HG03280 (cell line): Measurements from ENCODE around the gene MAML2.
A peak's percentile ranks its signal among the peaks of the same experiment; 100 is the strongest.

Experiments
- ATAC-seq: cut with Tn5 transposase; IDR thresholded peaks from one replicate; pipeline ENCODE4 v1.9.1; 2021; ENCODE audit warnings: mild to moderate bottlenecking, moderate library complexity; ENCODE audit not compliant: unreplicated experiment

MAML2 gene

GRCh38 chr11:96141626-96142025, 201.4 kb downstream of the MAML2 start:
- ATAC-seq: no peak

- no peak for ATAC-seq
Measured at GRCh38 chr11:96139691-96140090, 203.3 kb downstream of the MAML2 start.

GRCh38 chr11:96137373-96137772, 205.6 kb downstream of the MAML2 start:
- ATAC-seq: no peak

GRCh38 chr11:96136613-96137298, 206.2 kb downstream of the MAML2 start:
- no peak for ATAC-seq

- ATAC-seq: peak; percentile 63
Measured at GRCh38 chr11:96134602-96135001, 208.4 kb downstream of the MAML2 start.

- no peak for ATAC-seq
Measured at GRCh38 chr11:96132437-96132836, 210.6 kb downstream of the MAML2 start.

- ATAC-seq: no peak
Measured at GRCh38 chr11:96130061-96130620, 212.9 kb downstream of the MAML2 start.

GRCh38 chr11:96127596-96127959, 215.4 kb downstream of the MAML2 start:
- no peak for ATAC-seq

GRCh38 chr11:96126917-96127595, 215.9 kb downstream of the MAML2 start:
- no peak for ATAC-seq

- no peak for ATAC-seq
Measured at GRCh38 chr11:96125400-96125799, 217.6 kb downstream of the MAML2 start.

GRCh38 chr11:96124155-96124554, 218.8 kb downstream of the MAML2 start:
- no peak for ATAC-seq

- no peak for ATAC-seq
Measured at GRCh38 chr11:96123301-96123700, 219.7 kb downstream of the MAML2 start.

GRCh38 chr11:96122601-96123074, 220.4 kb downstream of the MAML2 start:
- ATAC-seq: no peak

GRCh38 chr11:96119211-96119610, 223.8 kb downstream of the MAML2 start:
- ATAC-seq: no peak

GRCh38 chr11:96116376-96116775, 226.6 kb downstream of the MAML2 start:
- no peak for ATAC-seq

- no peak for ATAC-seq
Measured at GRCh38 chr11:96114178-96115064, 228.6 kb downstream of the MAML2 start.

GRCh38 chr11:96113193-96113681, 229.8 kb downstream of the MAML2 start:
- ATAC-seq: no peak

- ATAC-seq: peak; percentile 91
Measured at GRCh38 chr11:96112192-96113128, 230.5 kb downstream of the MAML2 start.

- no peak for ATAC-seq
Measured at GRCh38 chr11:96111308-96111707, 231.7 kb downstream of the MAML2 start.

GRCh38 chr11:96110302-96110701, 232.7 kb downstream of the MAML2 start:
- no peak for ATAC-seq
